GM18909 (cell line): ENCODE results near the gene TEAD3.

Experiments
- ATAC-seq: cut with Tn5 transposase; IDR thresholded peaks from one replicate; pipeline ENCODE4 v1.9.1; 2021; ENCODE audit warnings: mild to moderate bottlenecking; ENCODE audit not compliant: unreplicated experiment, poor library complexity

The TEAD3 gene

GRCh38 chr6:35428421-35429149 lies 68.3 kb downstream of the TEAD3 start:
- ATAC-seq: no peak

GRCh38 chr6:35427851-35428321 lies 69.0 kb downstream of the TEAD3 start:
- ATAC-seq: no peak

- no peak for ATAC-seq
These were observed 69.4 kb downstream of the TEAD3 start for GRCh38 chr6:35427435-35427834.

GRCh38 chr6:35426074-35426473 lies 70.8 kb downstream of the TEAD3 start:
- no peak for ATAC-seq

- ATAC-seq: no peak
These were observed 71.6 kb downstream of the TEAD3 start for GRCh38 chr6:35425284-35425683.
